T-helper 2 cell (primary cell): ENCODE measurements around the gene L3MBTL2.

ENCODE experiments used
- DNase-seq, 5 experiments: peaks; one replicate each; pipeline versions ENCODE4 v3.0.0 to v3.0.0-alpha.2; 2012 to 2022

Gene L3MBTL2

DNA sequence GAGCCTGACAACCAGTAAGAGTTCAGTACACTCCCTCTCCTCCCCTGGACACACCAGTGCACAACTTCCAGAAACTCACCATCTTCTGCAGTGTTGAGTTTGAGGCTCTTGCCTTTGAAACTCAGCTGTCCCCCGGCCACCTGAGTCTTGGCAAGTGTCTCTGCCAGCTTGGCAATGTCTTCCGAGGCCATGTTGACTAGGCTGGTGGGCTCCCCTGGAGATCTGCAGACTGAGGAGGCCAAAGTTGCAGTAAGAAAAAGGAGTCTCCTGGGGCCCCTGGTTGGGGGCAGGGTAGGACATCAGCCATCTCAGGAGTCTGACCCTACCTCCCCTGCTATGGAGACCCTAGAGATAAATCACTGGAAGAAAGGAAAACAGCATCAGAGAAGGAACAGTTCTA, 75.7 kb downstream of the L3MBTL2 start:
- DNase-seq, result no peak
